GM12878 (cell line): ENCODE results near the gene CCR2. TPM values are rescaled to one million over a fixed set of nuclear protein-coding genes. Genes with fewer than 3 reads are reported as not detected.

Source experiments
- ATAC-seq: fragments of 200-7000 bp; cut with Tn5 transposase; 3 replicates; pipeline ENCODE4 v1.9.1; 2020; ENCODE audit warnings: mild to moderate bottlenecking, moderate library complexity
- BruUV-seq: library from RNA; stranded (reverse); fragments of 400-500 nt; replicated peaks from 2 replicates; lab custom pipeline; 2021; lab: Mats Ljungman, UMichigan
- CTCF ChIA-PET: fragments of 300-600 bp; sonication (Branson Sonifier 250); formaldehyde crosslinking; extraction: SDS; loops from one replicate; lab custom pipeline; 2021; ENCODE audit warnings: inconsistent platforms; lab: Yijun Ruan, JAX
- POLR2A ChIA-PET: fragments of 350-600 bp; formaldehyde crosslinking; extraction: SDS; loops from one replicate; lab custom pipeline; 2021; ENCODE audit warnings: inconsistent platforms; lab: Charles Lee
- RAD21 ChIA-PET: fragments of 300-600 bp; sonication (Branson Sonifier 250); formaldehyde crosslinking; loops from one replicate; lab custom pipeline; 2023; ENCODE audit warnings: antibody characterized with exemption; ENCODE audit not compliant: unreplicated experiment; lab: Charles Lee
- SMC1A ChIA-PET: fragments of 300-600 bp; sonication (Branson Sonifier 250); formaldehyde crosslinking; loops from one replicate; lab custom pipeline; 2023; ENCODE audit not compliant: unreplicated experiment, uncharacterized antibody; lab: Charles Lee
- DNase-seq: peaks from one replicate; pipeline ENCODE4 v3.0.0-alpha.2; 2011; ENCODE audit warnings: low read depth, low spot score
- FAIRE-seq: peaks from 3 replicates; lab custom pipeline; 2011; peaks lifted over from hg19 to GRCh38; lab: Jason Lieb, UNC
- H2AFZ ChIP-seq: 2 replicates; pipeline ENCODE4 v1.6.0; 2011; ENCODE audit warnings: low read depth, low read length, control low read depth; ENCODE audit not compliant: control insufficient read depth
- H3K27ac ChIP-seq: 2 replicates; pipeline ENCODE4 v1.5.1; 2011; ENCODE audit warnings: control low read depth; ENCODE audit not compliant: control insufficient read depth, insufficient read depth
- H3K27me3 ChIP-seq, 2 experiments: replicated peaks in 1 of 2; 2 replicates each; pipeline versions ENCODE4 v1.6.0 to v1.6.1; 2011; ENCODE audit warnings: low read length in 1 of 2; ENCODE audit not compliant: control insufficient read depth in 2 of 2, insufficient read depth in 2 of 2
- H3K36me3 ChIP-seq, 2 experiments: 2 replicates each; pipeline ENCODE4 v1.5.1; 2011; ENCODE audit warnings: low read length in 1 of 2; ENCODE audit not compliant: control insufficient read depth in 2 of 2, insufficient read depth in 2 of 2
- H3K4me1 ChIP-seq: 2 replicates; pipeline ENCODE4 v1.6.1; 2011; ENCODE audit warnings: mild to moderate bottlenecking, low read length, moderate library complexity, mixed read lengths; ENCODE audit not compliant: control insufficient read depth, insufficient read depth
- H3K4me2 ChIP-seq: 2 replicates; pipeline ENCODE4 v1.6.0; 2011; ENCODE audit warnings: control low read depth; ENCODE audit not compliant: control insufficient read depth, insufficient read depth
- H3K4me3 ChIP-seq: fragments of 200-600 bp; sonication (generic); 2 replicates; pipeline ENCODE4 v1.5.1; 2016
- H3K79me2 ChIP-seq: 2 replicates; pipeline ENCODE4 v1.6.0; 2011; ENCODE audit warnings: low read length; ENCODE audit not compliant: control insufficient read depth, insufficient read depth
- H3K9ac ChIP-seq: 2 replicates; pipeline ENCODE4 v1.8.0; 2011; ENCODE audit warnings: low read length, control low read depth, mixed read lengths; ENCODE audit not compliant: control insufficient read depth, insufficient read depth
- H3K9me3 ChIP-seq: replicated peaks from 3 replicates; pipeline ENCODE4 v1.5.1; 2011; ENCODE audit warnings: mild to moderate bottlenecking, low read length; ENCODE audit not compliant: control insufficient read depth, insufficient read depth
- H4K20me1 ChIP-seq: 2 replicates; pipeline ENCODE4 v1.6.0; 2011; ENCODE audit not compliant: control insufficient read depth, insufficient read depth
- ATF3 ChIP-seq: IDR thresholded peaks from 2 replicates; pipeline ENCODE4 v1.6.1; 2011; ENCODE audit warnings: low read depth, mild to moderate bottlenecking, low read length, moderate library complexity, borderline replicate concordance; ENCODE audit errors: extremely low read depth
- BRCA1 ChIP-seq: IDR thresholded peaks from 2 replicates; pipeline ENCODE4 v1.6.1; 2011; ENCODE audit warnings: low read depth, low read length, improper control_type of control experiment
- CBX5 ChIP-seq: sonication (generic); IDR thresholded peaks from 2 replicates; pipeline ENCODE4 v1.6.1; 2016; ENCODE audit warnings: low read depth, moderate library complexity, mild to moderate bottlenecking, inconsistent platforms
- CREB1 ChIP-seq: IDR thresholded peaks from 2 replicates; pipeline ENCODE4 v1.6.1; 2012; ENCODE audit warnings: low read depth, mild to moderate bottlenecking, inconsistent platforms
- CUX1 ChIP-seq: IDR thresholded peaks from 2 replicates; pipeline ENCODE4 v1.6.1; 2012; ENCODE audit warnings: improper control_type of control experiment, low read depth, low read length; ENCODE audit not compliant: insufficient replicate concordance
- ELK1 ChIP-seq: IDR thresholded peaks from 2 replicates; pipeline ENCODE4 v1.6.1; 2012; ENCODE audit warnings: low read depth, low read length, improper control_type of control experiment
- EZH2 ChIP-seq: IDR thresholded peaks from 2 replicates; pipeline ENCODE4 v1.6.1; 2012; ENCODE audit warnings: low read depth, mild to moderate bottlenecking, control low read depth, inconsistent platforms, low read length, borderline replicate concordance; ENCODE audit not compliant: control insufficient read depth
- KDM1A ChIP-seq: fragments of 200-600 bp; sonication (generic); IDR thresholded peaks from 2 replicates; pipeline ENCODE4 v1.6.1; 2016; ENCODE audit warnings: borderline replicate concordance
- PAX8 ChIP-seq: fragments of 450-650 bp; IDR thresholded peaks from 2 replicates; pipeline ENCODE4 v1.6.1; 2017; ENCODE audit warnings: mild to moderate bottlenecking, moderate library complexity
- PRDM15 ChIP-seq: fragments of 450-650 bp; formaldehyde crosslinking; IDR thresholded peaks from 2 replicates; pipeline ENCODE4 v1.4.0; 2020; ENCODE audit warnings: mild to moderate bottlenecking, moderate library complexity
- RUNX3 ChIP-seq: IDR thresholded peaks from 2 replicates; pipeline ENCODE4 v1.6.1; 2012; ENCODE audit warnings: low read length, inconsistent platforms
- ZNF207 ChIP-seq: fragments of 450-650 bp; IDR thresholded peaks from 2 replicates; pipeline ENCODE4 v1.6.1; 2014; ENCODE audit warnings: antibody characterized with exemption, mild to moderate bottlenecking, borderline replicate concordance
- ZNF622 ChIP-seq: fragments of 450-650 bp; IDR thresholded peaks from 2 replicates; pipeline ENCODE4 v1.6.1; 2017; ENCODE audit warnings: mild to moderate bottlenecking, inconsistent platforms
- ZSCAN29 ChIP-seq: fragments of 450-650 bp; IDR thresholded peaks from 2 replicates; pipeline ENCODE4 v1.6.1; 2017; ENCODE audit warnings: mild to moderate bottlenecking, moderate library complexity
- WGBS: methylation state at CpG from one replicate; pipeline ENCODE4 v1.1.6; 2016; ENCODE audit warnings: low lambda C conversion rate; ENCODE audit not compliant: insufficient replicate concordance, insufficient coverage; ENCODE audit errors: missing lambda C conversion rate; 5-methylcytosine and 5-hydroxymethylcytosine counted together
- in situ Hi-C: fragments of 300-500 bp; cut with MboI; formaldehyde crosslinking; loops from 9 replicates; pipeline ENCODE4 v1.14.3; 2018; ENCODE audit warnings: mixed read lengths
- intact Hi-C: fragments of 100-400 bp; cut with micrococcal nuclease; formaldehyde crosslinking; loops from one replicate; pipeline ENCODE4 v1.14.2; 2022; ENCODE audit not compliant: unreplicated experiment
- polyA plus RNA-seq, 11 experiments: library from polyadenylated mRNA; depleted of rRNA in 4 of 11; unstranded in 6 of 11; stranded (reverse) in 5 of 11; fragments of >200 nt; fragmentation: Nextera tagmentation in 4 of 11; fragmentation: Illumina TruSeq in 1 of 11; extraction: Ambion mirVana in 4 of 11; extraction: Trizol in 1 of 11; gene quantifications; 1 replicate in 1 of 11; 2 replicates in 10 of 11; pipeline versions ENCODE4 v1.2.1 to v1.2.3, GENCODE V29; 2011 to 2016; ENCODE audit warnings: inconsistent platforms in 2 of 11, missing spikeins in 2 of 11, low read depth in 1 of 11
- total RNA-seq, 4 experiments: library from RNA; depleted of rRNA in 3 of 4; stranded (reverse); fragments of >200 nt in 3 of 4; fragmentation: Illumina TruSeq in 1 of 4; extraction: Trizol in 1 of 4; gene quantifications; 2 replicates each; pipeline versions ENCODE4 v1.2.1 to v1.2.3, GENCODE V29; 2013 to 2021

The CCR2 gene
- total and polyA plus RNA-seq, 10 of the 15 experiments (the other 5 are each of a cell fraction or from before 2014, with no cell fraction given), result 1.9 to 4.7 (median 3.5) TPM; not detected in 1

- 73% methylated on average over 4 of the region's 4 CpGs for WGBS
- ChIA-PET SMC1A (interaction anchor here (0.6 to 2.6 kb wide), 4 partner anchors 15 to 59 kb away, joined by 3 to 8 read pairs (median 5); partner anchors contain the start of gene CCR5), RAD21 (interaction anchor here (1.2 to 5.5 kb wide), 2 partner anchors 16 to 19 kb away, joined by 4 to 26 read pairs; no protein-coding TSS in a partner anchor), CTCF (interaction anchor here (0.8 to 1.0 kb wide), 4 partner anchors 12 to 138 kb away, joined by 3 read pairs; no protein-coding TSS in a partner anchor), POLR2A (no interaction called here)
- ATAC-seq (no peak), FAIRE-seq (no peak), DNase-seq (no peak)
- H3K4me3 ChIP-seq, result no peak overlapping the region
- in situ Hi-C loops, result no loop called here
- no TSS peak for BruUV-seq
- no peaks in the 10 kb centered on the region for H3K79me2 ChIP-seq
- H3K4me2 ChIP-seq, result no peak overlapping the region
- no peak overlapping the region for H3K27ac ChIP-seq
- no peak overlapping the region for H3K9ac ChIP-seq
- H3K27me3 ChIP-seq, result no peaks in the 10 kb centered on the region; a peak in 1 of 4 replicates
- H3K9me3 ChIP-seq, result no peaks in the 10 kb centered on the region; the same call in 2 of the 3 replicates
- no peaks in the 10 kb centered on the region for H3K36me3 ChIP-seq
- H2AFZ ChIP-seq, result no peak overlapping the region
- TF ChIP-seq ZNF622 (no peak), BRCA1 (no peak), CBX5 (no peak), RUNX3 (no peak), CUX1 (no peak), ELK1 (no peak), PAX8 (no peak), KDM1A (no peak), ATF3 (no peak), CREB1 (no peak), EZH2 (no peak), ZNF207 (no peak), ZSCAN29 (no peak), PRDM15 (no peak)
- no peaks in the 10 kb centered on the region for H4K20me1 ChIP-seq
- intact Hi-C loops, result loop anchor here (5.0 kb wide), 1 partner anchor 36 kb away; no protein-coding TSS in a partner anchor
- H3K4me1 ChIP-seq, result peaks cover 31% of the 10 kb centered on the region
Observed at GRCh38 chr3:46353090-46353489, 821 bp upstream of the CCR2 start.
